CD14-positive monocyte (primary cell): ENCODE measurements around the gene TDRD1. TPM values are rescaled to one million over a fixed set of nuclear protein-coding genes. Genes with fewer than 3 reads are reported as not detected.

Experiments
- DNase-seq, 3 donors: peaks; one replicate each; pipeline ENCODE4 v3.0.0-alpha.2; 2011 to 2022
- H2AFZ ChIP-seq: 2 replicates; pipeline ENCODE4 v1.6.0; 2012; ENCODE audit warnings: mild to moderate bottlenecking, low read depth, low read length, inconsistent platforms; ENCODE audit not compliant: insufficient read depth, poor library complexity, severe bottlenecking
- H3K27ac ChIP-seq, 2 donors: 1 replicate in 1 of 2; 2 replicates in 1 of 2; pipeline ENCODE4 v1.5.1; 2012 to 2013; ENCODE audit warnings: low read length in 2 of 2, control low read depth in 1 of 2, inconsistent platforms in 1 of 2, low read depth in 1 of 2, mild to moderate bottlenecking in 1 of 2
- H3K27me3 ChIP-seq, 2 donors: one replicate each; pipeline versions ENCODE4 v1.6.0 to v1.6.1; 2011 to 2013; ENCODE audit warnings: low read length in 2 of 2; ENCODE audit not compliant: control insufficient read depth in 2 of 2, insufficient read depth in 2 of 2
- H3K36me3 ChIP-seq, 2 donors: replicated peaks in 1 of 2; 1 replicate in 1 of 2; 2 replicates in 1 of 2; pipeline versions ENCODE4 v1.5.1 to v1.6.1; 2012 to 2013; ENCODE audit warnings: low read length in 2 of 2, control low read depth in 1 of 2, inconsistent platforms in 1 of 2, mild to moderate bottlenecking in 1 of 2; ENCODE audit not compliant: insufficient read depth in 2 of 2, control insufficient read depth in 1 of 2
- H3K4me1 ChIP-seq, 2 donors: 1 replicate in 1 of 2; 2 replicates in 1 of 2; pipeline versions ENCODE4 v1.5.1 to v1.6.1; 2012 to 2013; ENCODE audit warnings: low read length in 2 of 2, control low read depth in 1 of 2, inconsistent platforms in 1 of 2, mild to moderate bottlenecking in 1 of 2, moderate library complexity in 1 of 2; ENCODE audit not compliant: insufficient read depth in 2 of 2, control insufficient read depth in 1 of 2
- H3K4me2 ChIP-seq: replicated peaks from 2 replicates; pipeline ENCODE3; 2012; ENCODE audit warnings: low read length, moderate library complexity, mild to moderate bottlenecking; ENCODE audit not compliant: poor library complexity, severe bottlenecking; ENCODE audit errors: extremely low read depth
- H3K4me3 ChIP-seq, 3 experiments: fragments of 200-600 bp in 1 of 3; sonication (generic) in 1 of 3; replicated peaks in 1 of 3; 1 replicate in 2 of 3; 2 replicates in 1 of 3; pipeline ENCODE4 v1.5.1; 2011 to 2013; ENCODE audit warnings: low read length in 3 of 3, mild to moderate bottlenecking in 3 of 3, control low read depth in 2 of 3, low read depth in 2 of 3, inconsistent platforms in 1 of 3, moderate library complexity in 1 of 3
- H3K79me2 ChIP-seq: 2 replicates; pipeline ENCODE4 v1.6.0; 2012; ENCODE audit warnings: mild to moderate bottlenecking, control low read depth, inconsistent platforms, low read length, moderate library complexity; ENCODE audit not compliant: insufficient read depth
- H3K9ac ChIP-seq: 2 replicates; pipeline ENCODE4 v1.6.0; 2017; ENCODE audit warnings: low read length, mild to moderate bottlenecking; ENCODE audit not compliant: insufficient read depth, poor library complexity, severe bottlenecking
- H3K9me3 ChIP-seq, 2 donors: replicated peaks in 1 of 2; 1 replicate in 1 of 2; 2 replicates in 1 of 2; pipeline versions ENCODE4 v1.5.1 to v1.6.1; 2012 to 2013; ENCODE audit warnings: low read length in 2 of 2, control low read depth in 1 of 2; ENCODE audit not compliant: control insufficient read depth in 1 of 2, insufficient read depth in 1 of 2
- H4K20me1 ChIP-seq: 2 replicates; pipeline ENCODE4 v1.6.0; 2012; ENCODE audit warnings: mild to moderate bottlenecking, low read length, control low read depth, moderate library complexity; ENCODE audit not compliant: insufficient read depth
- H3K27ac Mint-ChIP-seq, 7 donors: one replicate each; pipeline ENCODE4 v1.8.0; 2020; ENCODE audit warnings: mild to moderate bottlenecking in 7 of 7, mixed read lengths in 7 of 7, moderate library complexity in 6 of 7, inconsistent platforms in 2 of 7
- H3K27me3 Mint-ChIP-seq, 3 donors: one replicate each; pipeline ENCODE4 v1.8.0; 2021 to 2022; ENCODE audit warnings: low read depth in 3 of 3, mild to moderate bottlenecking in 3 of 3, mixed read lengths in 3 of 3, moderate library complexity in 3 of 3, inconsistent platforms in 1 of 3
- H3K36me3 Mint-ChIP-seq, 2 donors: one replicate each; pipeline ENCODE4 v1.8.0; 2020; ENCODE audit warnings: mixed read lengths in 2 of 2, inconsistent platforms in 1 of 2, mild to moderate bottlenecking in 1 of 2
- H3K4me1 Mint-ChIP-seq: one replicate; pipeline ENCODE4 v1.8.0; 2020; ENCODE audit warnings: mild to moderate bottlenecking, mixed read lengths
- H3K4me3 Mint-ChIP-seq, 2 donors: one replicate each; pipeline ENCODE4 v1.8.0; 2020; ENCODE audit warnings: mild to moderate bottlenecking in 2 of 2, mixed read lengths in 2 of 2, moderate library complexity in 1 of 2
- H3K9me3 Mint-ChIP-seq, 7 donors: one replicate each; pipeline ENCODE4 v1.8.0; 2020 to 2022; ENCODE audit warnings: mixed read lengths in 7 of 7, mild to moderate bottlenecking in 6 of 7, moderate library complexity in 6 of 7, inconsistent platforms in 2 of 7
- CTCF ChIP-seq: fragments of 200-600 bp; IDR thresholded peaks from one replicate; pipeline ENCODE4 v1.8.0; 2022; ENCODE audit warnings: antibody characterized with exemption, mild to moderate bottlenecking
- WGBS: methylation state at CpG from one replicate; pipeline ENCODE4 v1.1.5; 2013; ENCODE audit warnings: missing lambda C conversion rate; ENCODE audit not compliant: insufficient coverage; 5-methylcytosine and 5-hydroxymethylcytosine counted together
- intact Hi-C, 2 donors: fragments of 100-400 bp; cut with micrococcal nuclease; formaldehyde crosslinking; loops; one replicate each; pipeline versions ENCODE4 v1.15.0 to v1.15.1; 2023
- polyA minus RNA-seq: library from RNA; depleted of rRNA, polyadenylated mRNA; stranded (reverse); fragments of >200 nt; gene quantifications from 2 replicates; pipeline ENCODE4 v1.2.3, GENCODE V29; 2012
- polyA plus RNA-seq, 3 donors: library from polyadenylated mRNA; depleted of rRNA in 1 of 3; unstranded in 2 of 3; stranded (reverse) in 1 of 3; fragments of 300-500 nt in 2 of 3; fragments of >200 nt in 1 of 3; fragmentation: Illumina TruSeq in 2 of 3; gene quantifications; 1 replicate in 2 of 3; 2 replicates in 1 of 3; pipeline ENCODE4 v1.2.3, GENCODE V29; 2012 to 2021
- total RNA-seq, 12 experiments: library from RNA in 1 of 12; stranded (reverse) in 1 of 12; fragments of 120-200 nt in 1 of 12; gene quantifications; one replicate each; pipeline ENCODE4 v1.2.4 and lab custom pipeline; 2013 to 2026; ENCODE audit warnings: mixed read lengths in 6 of 12, inconsistent platforms in 1 of 12

The TDRD1 gene, protein sequence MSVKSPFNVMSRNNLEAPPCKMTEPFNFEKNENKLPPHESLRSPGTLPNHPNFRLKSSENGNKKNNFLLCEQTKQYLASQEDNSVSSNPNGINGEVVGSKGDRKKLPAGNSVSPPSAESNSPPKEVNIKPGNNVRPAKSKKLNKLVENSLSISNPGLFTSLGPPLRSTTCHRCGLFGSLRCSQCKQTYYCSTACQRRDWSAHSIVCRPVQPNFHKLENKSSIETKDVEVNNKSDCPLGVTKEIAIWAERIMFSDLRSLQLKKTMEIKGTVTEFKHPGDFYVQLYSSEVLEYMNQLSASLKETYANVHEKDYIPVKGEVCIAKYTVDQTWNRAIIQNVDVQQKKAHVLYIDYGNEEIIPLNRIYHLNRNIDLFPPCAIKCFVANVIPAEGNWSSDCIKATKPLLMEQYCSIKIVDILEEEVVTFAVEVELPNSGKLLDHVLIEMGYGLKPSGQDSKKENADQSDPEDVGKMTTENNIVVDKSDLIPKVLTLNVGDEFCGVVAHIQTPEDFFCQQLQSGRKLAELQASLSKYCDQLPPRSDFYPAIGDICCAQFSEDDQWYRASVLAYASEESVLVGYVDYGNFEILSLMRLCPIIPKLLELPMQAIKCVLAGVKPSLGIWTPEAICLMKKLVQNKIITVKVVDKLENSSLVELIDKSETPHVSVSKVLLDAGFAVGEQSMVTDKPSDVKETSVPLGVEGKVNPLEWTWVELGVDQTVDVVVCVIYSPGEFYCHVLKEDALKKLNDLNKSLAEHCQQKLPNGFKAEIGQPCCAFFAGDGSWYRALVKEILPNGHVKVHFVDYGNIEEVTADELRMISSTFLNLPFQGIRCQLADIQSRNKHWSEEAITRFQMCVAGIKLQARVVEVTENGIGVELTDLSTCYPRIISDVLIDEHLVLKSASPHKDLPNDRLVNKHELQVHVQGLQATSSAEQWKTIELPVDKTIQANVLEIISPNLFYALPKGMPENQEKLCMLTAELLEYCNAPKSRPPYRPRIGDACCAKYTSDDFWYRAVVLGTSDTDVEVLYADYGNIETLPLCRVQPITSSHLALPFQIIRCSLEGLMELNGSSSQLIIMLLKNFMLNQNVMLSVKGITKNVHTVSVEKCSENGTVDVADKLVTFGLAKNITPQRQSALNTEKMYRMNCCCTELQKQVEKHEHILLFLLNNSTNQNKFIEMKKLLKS
- 0.06 TPM for total RNA-seq (2013)
- polyA plus RNA-seq (not detected), polyA minus RNA-seq (not detected in 2 replicates), total RNA-seq (lab: John Stamatoyannopoulos, UW) (0 to 6.0 (median 0.11) reads per million in 11 experiments)

DNA sequence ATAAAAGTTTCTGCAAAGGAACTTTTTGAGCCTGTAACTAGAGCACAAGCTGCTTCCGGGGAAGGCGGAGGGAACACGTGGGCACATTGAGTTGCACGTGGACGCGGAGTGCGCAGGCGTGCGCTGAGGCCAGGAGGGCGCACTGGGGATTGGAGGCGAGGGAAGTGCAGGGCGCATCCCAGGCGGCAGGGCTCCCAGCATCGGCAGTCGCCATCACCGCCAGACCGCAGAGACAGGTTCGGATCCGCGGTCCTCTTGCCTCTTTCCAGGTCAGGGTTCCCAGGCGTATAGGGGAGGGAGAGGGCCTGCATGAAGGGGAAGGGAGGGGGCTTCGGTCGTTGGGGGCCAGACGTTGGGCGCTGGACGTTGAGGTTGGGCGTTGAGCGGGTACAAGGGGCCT lies at the start of gene TDRD1:
Gene TDRD1, plus strand, starts transcription at position 206 of the 400 bp plus-strand sequence. CDS start 8,479 bp downstream, outside the sequence.
- intact Hi-C loops, result no loop called here
- Histone ChIP-seq H3K4me2 (no peak within 1 kb of the TSS), H3K9ac (no peak within 1 kb of the TSS), H3K27ac (no peak within 1 kb of the TSS), H3K4me1 (peaks cover 7 to 9% of the 10 kb centered on the region in 2 donors), H3K4me3 (no peak within 1 kb of the TSS), H3K9me3 (no peaks in the 10 kb centered on the region), H2AFZ (no peak within 1 kb of the TSS), H3K79me2 (no peaks in the 10 kb centered on the region), H3K27me3 (no peaks in the 10 kb centered on the region), H3K36me3 (no peaks in the 10 kb centered on the region), H4K20me1 (no peaks in the 10 kb centered on the region)
- Mint-ChIP-seq H3K27ac (peak within 1 kb of the TSS in 1 of 7 donors; percentile 27), H3K36me3 (no peaks in the 10 kb centered on the region), H3K9me3 (peaks cover 0 to 2% (median 0%) of the 10 kb centered on the region in 7 donors), H3K4me1 (peaks cover 6% of the 10 kb centered on the region), H3K27me3 (peaks cover 3 to 6% (median 4%) of the 10 kb centered on the region in 3 donors), H3K4me3 (peak within 1 kb of the TSS in 1 of 2 donors; percentile 37)
- WGBS, result 92% methylated on average over 19 of the region's 28 CpGs
- no peak for DNase-seq
- no peak for TF ChIP-seq CTCF
